Esophagus (tissue), 2 donors: Measurements from ENCODE around the gene LEF1. TPM values are rescaled to one million over a fixed set of nuclear protein-coding genes. Genes with fewer than 3 reads are reported as not detected.

ENCODE experiments used
- polyA plus RNA-seq, 2 donors: library from polyadenylated mRNA; stranded (reverse); fragments of 200-250 nt; gene quantifications; one replicate each; pipeline ENCODE4 v1.2.3, GENCODE V29; 2013
- donor health status: healthy with polysubstance abuse.
- donor health status: Bipolar disorder and iron deficiency.

LEF1 gene
- polyA plus RNA-seq, 2 donors = 4.6 to 7.4 TPM

Other genes with a start within 250 kb of the LEF1 start
- gene CYP2U1, start 237.4 kb downstream of the LEF1 start, polyA plus RNA-seq = 1 to 10 TPM in 1 of 2 donors, under 1 TPM in 1; 0.77 to 1.6 TPM
- gene HADH, start 179.0 kb downstream of the LEF1 start, polyA plus RNA-seq = 10 to 100 TPM; 26.0 to 41.5 TPM